ENCODE measurements around the gene MSL3B.

MSL3B gene

GRCh38 chr2:233817361-233817911 is 50.8 kb downstream of the MSL3B start:
- DNase-seq (ENCODE audit: low read depth), result no peak

DNA sequence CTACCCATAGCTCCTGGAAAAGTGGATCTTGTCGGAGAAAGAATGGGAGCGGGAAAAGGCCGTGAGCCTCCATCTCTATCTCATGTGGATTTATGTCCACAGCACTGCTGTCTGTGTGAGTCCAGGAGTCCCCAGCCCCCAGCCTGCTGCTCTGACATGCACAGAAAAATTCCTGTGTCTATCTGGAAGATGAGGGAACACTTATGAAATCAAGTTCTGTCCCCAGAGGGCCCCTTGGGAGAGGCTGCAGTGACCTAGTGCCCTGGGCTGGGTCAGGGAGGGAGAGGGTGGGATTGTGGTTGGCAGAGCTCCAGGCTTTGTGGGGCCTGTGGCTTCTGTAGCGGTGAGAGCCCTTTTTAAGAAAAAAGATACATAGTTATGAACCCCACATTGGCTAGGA is 51.4 kb downstream of the MSL3B start:
- DNase-seq (ENCODE audit: low read depth), result no peak

- no peak for DNase-seq (ENCODE audit: low read depth)
These were observed 51.9 kb downstream of the MSL3B start for GRCh38 chr2:233816334-233816733.

DNA sequence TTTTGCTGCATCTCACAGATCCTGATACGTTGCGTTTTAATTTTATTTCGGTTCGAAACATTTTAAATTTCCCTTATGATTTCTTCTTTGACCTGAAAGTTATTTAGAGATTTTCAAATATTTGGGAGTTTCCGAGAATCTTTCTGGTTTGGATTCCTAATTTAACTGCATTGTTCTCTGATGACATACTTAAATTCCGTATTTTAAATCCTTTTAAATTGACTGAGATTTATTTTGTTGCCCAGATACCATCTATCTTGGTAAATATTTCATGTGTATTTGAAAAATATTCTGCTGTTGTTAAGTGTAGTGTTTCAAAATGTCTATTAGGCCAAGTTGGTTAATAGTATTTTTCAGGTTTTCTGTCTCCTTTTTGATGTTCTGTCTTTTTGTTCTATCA is 52.3 kb downstream of the MSL3B start:
- no peak for DNase-seq (ENCODE audit: low read depth)
